SK-N-SH treated with all-trans-retinoic acid at 6 μM for 48 hours (cell line): ENCODE measurements around the gene ZDHHC9.

Experiments
- ARNTL ChIP-seq: fragments of 450-650 bp; formaldehyde crosslinking; IDR thresholded peaks from 2 replicates; pipeline ENCODE4 v1.5.0; 2020; ENCODE audit warnings: low read depth, mild to moderate bottlenecking, moderate library complexity, borderline replicate concordance
- BACH2 ChIP-seq: fragments of 250-450 bp; sonication (Bioruptor Pico); IDR thresholded peaks from 2 replicates; pipeline ENCODE4 v1.9.0; 2021; ENCODE audit warnings: mild to moderate bottlenecking, borderline replicate concordance
- CREB5 ChIP-seq: fragments of 250-450 bp; sonication (Bioruptor Pico); IDR thresholded peaks from 2 replicates; pipeline ENCODE4 v1.5.1; 2020; ENCODE audit warnings: low read depth, mild to moderate bottlenecking, moderate library complexity
- ESRRG ChIP-seq: fragments of 250-450 bp; sonication (Bioruptor Pico); IDR thresholded peaks from 2 replicates; pipeline ENCODE4 v1.6.1; 2021; ENCODE audit warnings: mild to moderate bottlenecking
- GLIS3 ChIP-seq: fragments of 250-450 bp; sonication (Bioruptor Pico); IDR thresholded peaks from 2 replicates; pipeline ENCODE4 v1.5.0; 2020; ENCODE audit warnings: mild to moderate bottlenecking, moderate library complexity
- ISL1 ChIP-seq: fragments of 250-450 bp; sonication (Bioruptor Pico); IDR thresholded peaks from 2 replicates; pipeline ENCODE4 v2.1.2; 2022; ENCODE audit warnings: mild to moderate bottlenecking, moderate library complexity
- PATZ1 ChIP-seq: fragments of 250-450 bp; sonication (Bioruptor Pico); IDR thresholded peaks from 2 replicates; pipeline ENCODE4 v1.8.0; 2020; ENCODE audit warnings: mild to moderate bottlenecking, moderate library complexity, borderline replicate concordance
- PPARA ChIP-seq: fragments of 250-450 bp; sonication (Bioruptor Pico); IDR thresholded peaks from 2 replicates; pipeline ENCODE4 v1.5.0; 2020; ENCODE audit warnings: mild to moderate bottlenecking, borderline replicate concordance
- SNAI2 ChIP-seq: fragments of 250-450 bp; sonication (Bioruptor Pico); IDR thresholded peaks from 2 replicates; pipeline ENCODE4 v1.5.0; 2020; ENCODE audit warnings: mild to moderate bottlenecking, moderate library complexity
- TOX ChIP-seq: fragments of 250-450 bp; sonication (Bioruptor Pico); IDR thresholded peaks from 2 replicates; pipeline ENCODE4 v1.8.0; 2021; ENCODE audit warnings: mild to moderate bottlenecking, moderate library complexity, borderline replicate concordance
- ZFP30 ChIP-seq: fragments of 450-650 bp; formaldehyde crosslinking; IDR thresholded peaks from 2 replicates; pipeline ENCODE4 v1.5.0; 2022; ENCODE audit warnings: mild to moderate bottlenecking, moderate library complexity
- ZNF565 ChIP-seq: fragments of 450-650 bp; formaldehyde crosslinking; conservative IDR thresholded peaks from 2 replicates; pipeline ENCODE4 v1.5.0; 2020; ENCODE audit warnings: low read depth, mild to moderate bottlenecking, moderate library complexity
- ZNF8 ChIP-seq: fragments of 450-650 bp; formaldehyde crosslinking; IDR thresholded peaks from 2 replicates; pipeline ENCODE4 v1.5.0; 2020; ENCODE audit warnings: mild to moderate bottlenecking, moderate library complexity

DNA sequence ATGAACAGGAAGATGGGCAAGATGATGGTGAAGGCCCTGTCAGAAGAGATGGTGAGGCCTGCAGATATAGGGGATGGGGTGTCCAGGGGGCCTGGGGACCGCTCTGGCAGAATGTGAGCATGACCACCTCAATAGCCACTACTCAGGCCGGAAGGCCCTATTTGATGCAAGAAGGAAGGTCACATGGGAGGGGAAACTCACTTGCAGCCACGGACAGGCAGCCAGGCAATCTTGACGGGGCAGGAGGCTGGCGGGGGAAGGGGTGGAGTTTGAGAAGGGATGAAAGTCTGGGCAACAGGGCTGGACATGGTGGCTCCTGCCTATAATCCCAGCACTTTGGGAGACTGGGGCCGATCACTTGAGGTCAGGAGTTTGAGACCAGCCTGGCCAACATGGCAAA lies 55.2 kb downstream of the ZDHHC9 start:
- TF ChIP-seq CREB5 (CRISPR knock-in tag) (no peak), ARNTL (CRISPR knock-in tag) (no peak), PATZ1 (CRISPR knock-in tag) (no peak), TOX (no peak), ZNF8 (CRISPR knock-in tag) (no peak), PPARA (CRISPR knock-in tag) (no peak), ZNF565 (CRISPR knock-in tag) (no peak), ZFP30 (CRISPR knock-in tag) (no peak), ISL1 (CRISPR knock-in tag) (no peak), BACH2 (CRISPR knock-in tag) (no peak), ESRRG (CRISPR knock-in tag) (no peak), GLIS3 (CRISPR knock-in tag) (no peak), SNAI2 (no peak)
